A673 (cell line): ENCODE measurements around the gene FCN2.

Experiments
- EZH2 ChIP-seq: fragments of 200-600 bp; sonication (generic); IDR thresholded peaks from 2 replicates; pipeline ENCODE4 v1.6.1; 2017; ENCODE audit warnings: borderline replicate concordance, low read depth, mild to moderate bottlenecking, mixed read lengths, antibody characterized with exemption, low read length; ENCODE audit not compliant: poor library complexity, severe bottlenecking
- TF ChIP-seq, protein P1 (sequence below): fragments of 300-800, 200-600 bp; sonication (generic); conservative IDR thresholded peaks from 2 replicates; pipeline ENCODE4 v1.5.1; 2017; ENCODE audit warnings: low read depth, mild to moderate bottlenecking, antibody characterized with exemption, low read length, moderate library complexity, mixed read lengths

GRCh38 chr9:134848504-134848903 lies 32.1 kb upstream of the FCN2 start:
- TF ChIP-seq, protein P1, sequence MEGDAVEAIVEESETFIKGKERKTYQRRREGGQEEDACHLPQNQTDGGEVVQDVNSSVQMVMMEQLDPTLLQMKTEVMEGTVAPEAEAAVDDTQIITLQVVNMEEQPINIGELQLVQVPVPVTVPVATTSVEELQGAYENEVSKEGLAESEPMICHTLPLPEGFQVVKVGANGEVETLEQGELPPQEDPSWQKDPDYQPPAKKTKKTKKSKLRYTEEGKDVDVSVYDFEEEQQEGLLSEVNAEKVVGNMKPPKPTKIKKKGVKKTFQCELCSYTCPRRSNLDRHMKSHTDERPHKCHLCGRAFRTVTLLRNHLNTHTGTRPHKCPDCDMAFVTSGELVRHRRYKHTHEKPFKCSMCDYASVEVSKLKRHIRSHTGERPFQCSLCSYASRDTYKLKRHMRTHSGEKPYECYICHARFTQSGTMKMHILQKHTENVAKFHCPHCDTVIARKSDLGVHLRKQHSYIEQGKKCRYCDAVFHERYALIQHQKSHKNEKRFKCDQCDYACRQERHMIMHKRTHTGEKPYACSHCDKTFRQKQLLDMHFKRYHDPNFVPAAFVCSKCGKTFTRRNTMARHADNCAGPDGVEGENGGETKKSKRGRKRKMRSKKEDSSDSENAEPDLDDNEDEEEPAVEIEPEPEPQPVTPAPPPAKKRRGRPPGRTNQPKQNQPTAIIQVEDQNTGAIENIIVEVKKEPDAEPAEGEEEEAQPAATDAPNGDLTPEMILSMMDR, result no peak
- TF ChIP-seq EZH2, result no peak
